Testis (tissue), 3 donors: ENCODE results near the gene KRTAP9-8. TPM values are rescaled to one million over a fixed set of nuclear protein-coding genes. Genes with fewer than 3 reads are reported as not detected.

Experiments used
- polyA plus RNA-seq: library from polyadenylated mRNA; stranded (reverse); fragments of 350-450 nt; fragmentation: Illumina TruSeq; extraction: RNeasy Lipid Tissue Mini Kit (QIAGEN cat#74804); gene quantifications from one replicate; pipeline ENCODE4 v1.2.3, GENCODE V29; 2014; ENCODE audit warnings: low read depth, low replicate concordance; ENCODE audit not compliant: insufficient read depth
- small RNA-seq, 2 donors: library from RNA; depleted of rRNA; stranded (forward); fragments of <200 nt; gene quantifications; one replicate each; pipeline ENCODE3, GENCODE V24; 2016
- total RNA-seq, 2 donors: library from RNA; depleted of rRNA; stranded (reverse); fragments of >200 nt; gene quantifications; one replicate each; pipeline ENCODE4 v1.2.3, GENCODE V29; 2016

KRTAP9-8 gene
- total and polyA plus RNA-seq, 3 donors from 2014 or later, result not detected

Small RNA genes lying within 50 kb of the gene (small RNA-seq; reads per million reads assigned to genes)
- 0 reads per million in 2 donors for gene KRTAP9-10P

Other genes starting within 250 kb of the KRTAP9-8 start
Only the 30 nearest of the 41 such genes appear.
- not detected for gene KRTAP2-2, start 182.8 kb upstream of the KRTAP9-8 start, total RNA-seq
- gene KRTAP2-2, start 182.8 kb upstream of the KRTAP9-8 start, polyA plus RNA-seq, result not detected
- gene KRTAP2-3, start 177.9 kb upstream of the KRTAP9-8 start, total RNA-seq, result not detected
- gene KRTAP2-3, start 177.9 kb upstream of the KRTAP9-8 start, polyA plus RNA-seq, result not detected
- gene KRTAP2-4, start 172.1 kb upstream of the KRTAP9-8 start, total RNA-seq, result not detected
- gene KRTAP2-4, start 172.1 kb upstream of the KRTAP9-8 start, polyA plus RNA-seq, result not detected
- not detected for gene KRTAP4-7, start 153.8 kb upstream of the KRTAP9-8 start, total RNA-seq
- gene KRTAP4-7, start 153.8 kb upstream of the KRTAP9-8 start, polyA plus RNA-seq, result not detected
- not detected for gene KRTAP4-8, start 139.9 kb upstream of the KRTAP9-8 start, total RNA-seq
- not detected for gene KRTAP4-8, start 139.9 kb upstream of the KRTAP9-8 start, polyA plus RNA-seq
- gene KRTAP4-16, start 135.8 kb upstream of the KRTAP9-8 start, total RNA-seq, result not detected
- gene KRTAP4-16, start 135.8 kb upstream of the KRTAP9-8 start, polyA plus RNA-seq, result not detected
- gene KRTAP4-9, start 132.6 kb upstream of the KRTAP9-8 start, total RNA-seq, result not detected
- not detected for gene KRTAP4-9, start 132.6 kb upstream of the KRTAP9-8 start, polyA plus RNA-seq
- gene KRTAP4-11, start 119.6 kb upstream of the KRTAP9-8 start, total RNA-seq, result not detected
- not detected for gene KRTAP4-11, start 119.6 kb upstream of the KRTAP9-8 start, polyA plus RNA-seq
- not detected for gene KRTAP4-12, start 113.8 kb upstream of the KRTAP9-8 start, total RNA-seq
- not detected for gene KRTAP4-12, start 113.8 kb upstream of the KRTAP9-8 start, polyA plus RNA-seq
- gene KRTAP4-6, start 97.5 kb upstream of the KRTAP9-8 start, total RNA-seq, result not detected
- gene KRTAP4-6, start 97.5 kb upstream of the KRTAP9-8 start, polyA plus RNA-seq, result not detected
- gene KRTAP4-5, start 88.2 kb upstream of the KRTAP9-8 start, total RNA-seq, result not detected
- not detected for gene KRTAP4-5, start 88.2 kb upstream of the KRTAP9-8 start, polyA plus RNA-seq
- gene KRTAP4-4, start 77.3 kb upstream of the KRTAP9-8 start, total RNA-seq, result not detected
- gene KRTAP4-4, start 77.3 kb upstream of the KRTAP9-8 start, polyA plus RNA-seq, result not detected
- gene KRTAP4-3, start 69.8 kb upstream of the KRTAP9-8 start, total RNA-seq, result not detected
- gene KRTAP4-3, start 69.8 kb upstream of the KRTAP9-8 start, polyA plus RNA-seq, result not detected
- gene KRTAP4-2, start 59.8 kb upstream of the KRTAP9-8 start, total RNA-seq, result not detected
- gene KRTAP4-2, start 59.8 kb upstream of the KRTAP9-8 start, polyA plus RNA-seq, result not detected
- not detected for gene KRTAP4-1, start 53.1 kb upstream of the KRTAP9-8 start, total RNA-seq
- not detected for gene KRTAP4-1, start 53.1 kb upstream of the KRTAP9-8 start, polyA plus RNA-seq
- not detected for gene KRTAP9-1, start 48.1 kb upstream of the KRTAP9-8 start, total RNA-seq
- not detected for gene KRTAP9-1, start 48.1 kb upstream of the KRTAP9-8 start, polyA plus RNA-seq
- not detected for gene KRTAP9-2, start 11.4 kb upstream of the KRTAP9-8 start, total RNA-seq
- not detected for gene KRTAP9-2, start 11.4 kb upstream of the KRTAP9-8 start, polyA plus RNA-seq
- not detected for gene KRTAP9-3, start 5.5 kb upstream of the KRTAP9-8 start, total RNA-seq
- not detected for gene KRTAP9-3, start 5.5 kb upstream of the KRTAP9-8 start, polyA plus RNA-seq
- not detected for gene KRTAP9-4, start 11.7 kb downstream of the KRTAP9-8 start, total RNA-seq
- not detected for gene KRTAP9-4, start 11.7 kb downstream of the KRTAP9-8 start, polyA plus RNA-seq
- gene KRTAP9-9, start 17.4 kb downstream of the KRTAP9-8 start, total RNA-seq, result not detected
- gene KRTAP9-9, start 17.4 kb downstream of the KRTAP9-8 start, polyA plus RNA-seq, result not detected
- gene KRTAP9-6, start 27.4 kb downstream of the KRTAP9-8 start, total RNA-seq, result not detected
- not detected for gene KRTAP9-6, start 27.4 kb downstream of the KRTAP9-8 start, polyA plus RNA-seq
- gene KRTAP9-7, start 37.7 kb downstream of the KRTAP9-8 start, total RNA-seq, result under 1 TPM in 1 of 2 donors, not detected in 1; 0.47 TPM
- gene KRTAP9-7, start 37.7 kb downstream of the KRTAP9-8 start, polyA plus RNA-seq, result not detected
- gene KRTAP29-1, start 64.9 kb downstream of the KRTAP9-8 start, total RNA-seq, result not detected
- not detected for gene KRTAP29-1, start 64.9 kb downstream of the KRTAP9-8 start, polyA plus RNA-seq
- not detected for gene KRTAP16-1, start 71.3 kb downstream of the KRTAP9-8 start, total RNA-seq
- gene KRTAP16-1, start 71.3 kb downstream of the KRTAP9-8 start, polyA plus RNA-seq, result not detected
- not detected for gene KRTAP17-1, start 77.7 kb downstream of the KRTAP9-8 start, total RNA-seq
- gene KRTAP17-1, start 77.7 kb downstream of the KRTAP9-8 start, polyA plus RNA-seq, result not detected
- gene KRT33A, start 112.8 kb downstream of the KRTAP9-8 start, total RNA-seq, result 1 to 10 TPM in 1 of 2 donors, under 1 TPM in 1; 0.50 to 3.1 TPM
- 2.3 TPM for gene KRT33A, start 112.8 kb downstream of the KRTAP9-8 start, polyA plus RNA-seq
- under 1 TPM in 1 of 2 donors, not detected in 1; 0.25 TPM for gene KRT33B, start 131.8 kb downstream of the KRTAP9-8 start, total RNA-seq
- not detected for gene KRT33B, start 131.8 kb downstream of the KRTAP9-8 start, polyA plus RNA-seq
- gene KRT34, start 144.3 kb downstream of the KRTAP9-8 start, total RNA-seq, result under 1 TPM; 0.50 to 0.55 TPM
- 1.2 TPM for gene KRT34, start 144.3 kb downstream of the KRTAP9-8 start, polyA plus RNA-seq
- gene KRT31, start 159.6 kb downstream of the KRTAP9-8 start, total RNA-seq, result under 1 TPM in 1 of 2 donors, not detected in 1; 0.74 TPM
- gene KRT31, start 159.6 kb downstream of the KRTAP9-8 start, polyA plus RNA-seq, result 0.53 TPM
- gene KRT37, start 186.6 kb downstream of the KRTAP9-8 start, total RNA-seq, result not detected
- gene KRT37, start 186.6 kb downstream of the KRTAP9-8 start, polyA plus RNA-seq, result not detected